GM19452 (cell line): ENCODE measurements around the gene ALKBH7.

Experiments used
- ATAC-seq: cut with Tn5 transposase; IDR thresholded peaks from one replicate; pipeline ENCODE4 v1.9.1; 2021; ENCODE audit not compliant: unreplicated experiment

Gene ALKBH7

DNA sequence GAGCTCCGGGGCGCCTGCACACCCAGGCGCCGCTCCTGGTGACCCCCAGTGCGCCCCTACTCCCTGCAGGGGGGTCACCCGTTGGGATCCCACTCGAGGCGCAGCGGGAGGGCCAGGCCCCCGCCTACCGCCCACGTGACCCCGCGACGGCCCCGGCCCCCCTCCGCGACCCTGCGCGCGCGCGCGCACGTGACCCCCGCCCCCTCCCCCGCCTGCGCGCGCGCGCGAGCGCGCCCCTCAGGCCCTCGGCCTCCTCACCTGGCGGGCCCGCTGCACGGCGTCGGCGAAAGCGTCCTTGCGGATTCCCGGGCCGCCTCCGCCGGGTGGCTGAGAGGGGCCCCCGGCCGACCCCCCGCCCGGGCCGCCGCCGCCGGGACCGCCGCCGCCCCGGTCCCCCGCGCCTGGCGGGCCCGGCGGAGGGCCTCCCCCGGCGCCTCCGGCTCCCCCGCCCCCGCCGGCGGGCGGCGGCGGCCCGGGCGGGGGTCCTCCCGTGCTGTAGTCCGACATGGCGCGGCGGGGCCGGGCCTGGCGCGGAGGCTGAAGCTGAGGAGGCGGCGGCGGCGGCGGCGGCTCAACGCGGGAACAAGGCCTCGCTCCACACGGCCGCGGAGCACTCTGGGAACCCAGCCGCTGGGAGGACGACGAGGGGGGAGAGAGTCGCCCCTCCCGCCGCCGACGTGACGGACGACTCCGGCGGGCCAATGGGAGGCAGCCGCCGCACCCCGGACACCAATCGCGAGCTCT is 51.8 kb downstream of the ALKBH7 start, which contains the start of gene KHSRP:
KHSRP (minus strand) TSS at position 617 of the 744 bp plus-strand sequence; CDS start at position 507, 110 bp downstream.
- no peak for ATAC-seq
